Measurements from ENCODE around the gene AGXT.

The AGXT gene

GRCh38 chr2:240869956-240870875 lies 1.6 kb downstream of the AGXT start:
- Histone ChIP-seq H3K36me3 (replicated peaks) (no peaks in the 10 kb centered on the region), H3K27ac (no peak overlapping the region), H3K4me3 (ENCODE audit: low read depth, low read length) (no peak overlapping the region), H3K27me3 (replicated peaks) (no peaks in the 10 kb centered on the region)
- no peak for TF ChIP-seq CTCF (IDR thresholded peaks at IDR 0.05; ENCODE audit: low read depth, low read length, missing control alignments)
- no peak for DNase-seq
- in situ Hi-C loops (cut with HindIII; ENCODE audit: low pct_ligation_motif_present, low sequenced_read_pairs), result no loop called here

GRCh38 chr2:240871071-240871958 lies 2.7 kb downstream of the AGXT start:
- DNase-seq, result no peak
- TF ChIP-seq CTCF (IDR thresholded peaks at IDR 0.05; ENCODE audit: low read depth, low read length, missing control alignments), result no peak
- Histone ChIP-seq H3K27me3 (replicated peaks) (no peaks in the 10 kb centered on the region), H3K36me3 (replicated peaks) (no peaks in the 10 kb centered on the region), H3K27ac (no peak overlapping the region), H3K4me3 (ENCODE audit: low read depth, low read length) (no peak overlapping the region)
- in situ Hi-C loops (cut with HindIII; ENCODE audit: low pct_ligation_motif_present, low sequenced_read_pairs), result no loop called here

DNA sequence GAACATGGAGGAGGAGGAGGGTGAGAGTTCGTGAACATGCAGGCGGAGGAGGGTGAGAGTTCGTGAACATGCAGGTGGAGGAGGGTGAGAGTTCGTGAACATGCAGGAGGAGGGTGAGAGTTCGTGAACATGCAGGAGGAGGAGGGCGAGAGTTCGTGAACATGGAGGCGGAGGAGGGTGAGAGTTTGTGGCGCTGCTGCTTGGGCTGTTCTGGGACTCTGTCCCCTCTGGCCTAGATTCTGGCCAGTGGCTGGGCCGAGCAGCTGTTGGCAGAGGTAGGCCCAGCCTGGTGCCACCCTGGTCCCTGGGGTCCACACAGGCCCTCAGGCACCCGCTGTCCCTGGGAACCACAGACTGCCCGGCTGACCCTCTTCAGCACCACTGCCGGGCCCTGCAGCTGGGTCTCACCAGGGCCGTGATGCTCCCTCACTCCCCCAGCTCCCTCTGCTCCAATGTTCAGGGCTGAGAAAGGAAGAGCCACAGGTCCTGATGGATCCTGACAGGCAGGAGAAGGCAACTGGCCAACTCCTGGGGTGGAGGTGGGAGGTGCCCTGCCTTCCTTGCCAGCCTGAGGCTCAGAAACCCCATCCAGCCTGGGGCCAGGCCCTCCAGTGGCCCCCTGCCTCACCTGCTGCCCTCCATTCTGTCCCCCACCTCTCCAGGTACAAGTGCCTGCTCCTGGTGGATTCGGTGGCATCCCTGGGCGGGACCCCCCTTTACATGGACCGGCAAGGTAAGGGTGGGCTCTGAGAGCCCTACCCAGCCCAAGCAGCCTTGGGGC lies 3.9 kb downstream of the AGXT start:
- Histone ChIP-seq H3K4me3 (ENCODE audit: low read depth, low read length) (no peak overlapping the region), H3K27me3 (replicated peaks) (no peaks in the 10 kb centered on the region), H3K27ac (no peak overlapping the region), H3K36me3 (replicated peaks) (no peaks in the 10 kb centered on the region)
- no peak for TF ChIP-seq CTCF (IDR thresholded peaks at IDR 0.05; ENCODE audit: low read depth, low read length, missing control alignments)
- DNase-seq, result no peak
- in situ Hi-C loops (cut with HindIII; ENCODE audit: low pct_ligation_motif_present, low sequenced_read_pairs), result no loop called here

DNA sequence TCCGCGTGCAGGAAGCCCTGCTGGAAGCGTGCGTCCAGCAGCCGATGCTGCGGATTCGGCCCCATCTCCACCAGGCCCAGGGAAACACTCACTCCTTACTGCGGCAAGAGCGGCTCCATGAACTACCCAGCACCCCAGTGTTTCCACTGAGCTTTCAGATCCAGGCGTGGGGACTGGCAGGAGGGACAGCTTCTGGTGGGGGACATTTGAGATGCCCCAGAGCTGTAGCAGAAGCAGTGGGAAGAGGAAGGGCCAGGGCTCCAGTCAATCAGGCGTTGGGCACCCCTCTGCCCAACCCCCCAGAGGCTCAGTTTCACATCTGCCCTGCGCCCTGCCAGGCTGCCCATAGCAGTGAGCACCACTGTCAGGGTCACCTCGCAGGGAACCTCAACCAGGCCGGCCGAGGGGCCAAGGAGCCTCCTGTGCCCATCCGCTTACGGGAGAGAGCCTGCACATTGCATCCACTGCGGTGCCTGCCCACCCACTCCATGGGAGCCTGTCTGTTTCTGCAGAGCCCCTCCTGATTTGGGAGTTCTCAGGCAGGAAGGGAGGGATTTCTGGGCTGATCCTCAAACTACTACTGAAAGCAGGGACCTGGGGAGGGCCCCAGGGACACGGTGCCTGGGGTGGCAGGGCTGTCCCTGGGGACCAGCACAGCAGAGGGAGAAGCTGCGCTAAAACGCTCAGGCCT lies 4.6 kb downstream of the AGXT start:
- H3K27me3 ChIP-seq (replicated peaks), result no peaks in the 10 kb centered on the region
- DNase-seq, result no peak
- in situ Hi-C loops (cut with HindIII; ENCODE audit: low pct_ligation_motif_present, low sequenced_read_pairs), result no loop called here

More for the DNA sequence above, 4.6 kb downstream of the AGXT start:
- Histone ChIP-seq H3K4me3 (ENCODE audit: low read depth, low read length) (no peak overlapping the region), H3K36me3 (replicated peaks) (no peaks in the 10 kb centered on the region), H3K27ac (no peak overlapping the region)
- no peak for TF ChIP-seq CTCF (IDR thresholded peaks at IDR 0.05; ENCODE audit: low read depth, low read length, missing control alignments)
